Muscle of arm (tissue), 12 donors: Measurements from ENCODE around the gene RAB6B. TPM values are rescaled to one million over a fixed set of nuclear protein-coding genes. Genes with fewer than 3 reads are reported as not detected.

Experiments used
- DNase-seq: peaks from one replicate; pipeline ENCODE4 v3.0.0-alpha.2; 2013
- polyA plus RNA-seq, 12 donors: library from polyadenylated mRNA; unstranded; fragments of 120-200 nt; gene quantifications; one replicate each; pipeline ENCODE4 v1.2.1, GENCODE V29; 2013; ENCODE audit not compliant: insufficient read length in 12 of 12

RAB6B gene
- polyA plus RNA-seq, 12 donors, result 6.6 to 23.0 (median 9.0) TPM; not detected in 1

GRCh38 chr3:133862161-133862560, 33.5 kb downstream of the RAB6B start:
- DNase-seq, result no peak

GRCh38 chr3:133860519-133860918, 35.2 kb downstream of the RAB6B start:
- DNase-seq, result no peak

GRCh38 chr3:133859381-133860234, 36.1 kb downstream of the RAB6B start:
- DNase-seq, result no peak

- no peak for DNase-seq
These were observed 37.9 kb downstream of the RAB6B start for GRCh38 chr3:133857767-133858166.

- no peak for DNase-seq
These were observed 39.4 kb downstream of the RAB6B start for GRCh38 chr3:133856316-133856715.

- no peak for DNase-seq
These were observed 39.9 kb downstream of the RAB6B start for GRCh38 chr3:133855772-133856171.

- no peak for DNase-seq
These were observed 40.7 kb downstream of the RAB6B start for GRCh38 chr3:133855002-133855370.

- no peak for DNase-seq
These were observed 41.2 kb downstream of the RAB6B start for GRCh38 chr3:133854264-133855001.

- DNase-seq, result no peak
These were observed 41.8 kb downstream of the RAB6B start for GRCh38 chr3:133853925-133854227.

GRCh38 chr3:133853063-133853924, 42.4 kb downstream of the RAB6B start:
- no peak for DNase-seq

GRCh38 chr3:133851931-133852330, 43.8 kb downstream of the RAB6B start:
- DNase-seq, result no peak

- DNase-seq, result no peak
These were observed 44.3 kb downstream of the RAB6B start for GRCh38 chr3:133851266-133851906.

- DNase-seq, result no peak
These were observed 45.6 kb downstream of the RAB6B start for GRCh38 chr3:133850034-133850433.

GRCh38 chr3:133849346-133849745, 46.3 kb downstream of the RAB6B start:
- DNase-seq, result no peak

GRCh38 chr3:133845127-133845526, 50.6 kb downstream of the RAB6B start:
- no peak for DNase-seq

GRCh38 chr3:133843634-133844033, 52.0 kb downstream of the RAB6B start:
- DNase-seq, result no peak

- no peak for DNase-seq
These were observed 53.5 kb downstream of the RAB6B start for GRCh38 chr3:133842158-133842557.

GRCh38 chr3:133841196-133841595, 54.5 kb downstream of the RAB6B start:
- no peak for DNase-seq

- DNase-seq, result no peak
These were observed 54.9 kb downstream of the RAB6B start for GRCh38 chr3:133840767-133841166.

GRCh38 chr3:133840055-133840737, 55.5 kb downstream of the RAB6B start:
- DNase-seq, result no peak
